Pancreas (tissue), 10 donors: ENCODE data around the gene DUOXA1. TPM values are rescaled to one million over a fixed set of nuclear protein-coding genes. Genes with fewer than 3 reads are reported as not detected.

Experiments
- ATAC-seq, 4 donors: fragments of 200-7000 bp; cut with Tn5 transposase; one replicate each; pipeline versions ENCODE4 v1.8.0 to v1.9.1; 2020; ENCODE audit warnings: mild to moderate bottlenecking in 4 of 4, moderate library complexity in 4 of 4
- DNase-seq, 6 donors: peaks; one replicate each; pipeline ENCODE4 v3.0.0-alpha.2; 2020
- FAIRE-seq: peaks from 2 replicates; lab custom pipeline; 2012; peaks lifted over from hg19 to GRCh38; lab: Jason Lieb, UNC
- H3K27ac ChIP-seq, 4 donors: fragments of 200-600 bp; sonication (generic); 1 replicate in 3 of 4; 2 replicates in 1 of 4; pipeline versions ENCODE4 v1.5.0 to v1.8.0; 2020
- H3K27me3 ChIP-seq, 4 donors: fragments of 200-600 bp; one replicate each; pipeline ENCODE4 v1.8.0; 2021
- H3K36me3 ChIP-seq, 3 donors: fragments of 200-600 bp; sonication (generic) in 1 of 3; one replicate each; pipeline versions ENCODE4 v1.5.0 to v1.8.0; 2020 to 2021
- H3K4me1 ChIP-seq, 3 donors: fragments of 200-600 bp; one replicate each; pipeline ENCODE4 v1.8.0; 2021
- H3K4me3 ChIP-seq, 4 donors: fragments of 200-600 bp; sonication (generic) in 2 of 4; one replicate each; pipeline versions ENCODE4 v1.5.0 to v1.8.0; 2020 to 2021
- H3K9me3 ChIP-seq, 4 donors: fragments of 200-600 bp; one replicate each; pipeline ENCODE4 v1.8.0; 2021
- WGBS, 2 donors: extraction: QIAGEN DNeasy Blood & Tissue Kit; methylation state at CpG; one replicate each; pipeline ENCODE4 v1.1.7; 2013; 5-methylcytosine and 5-hydroxymethylcytosine counted together
- intact Hi-C, 3 donors: fragments of 100-400 bp; cut with DNase I; formaldehyde crosslinking; loops; one replicate each; pipeline versions ENCODE4 v1.11.1 to v1.14.2; 2022
- polyA plus RNA-seq, 2 donors: library from polyadenylated mRNA; stranded (reverse); fragments of 200-250 nt; gene quantifications; one replicate each; pipeline ENCODE4 v1.2.3, GENCODE V29; 2013
- total RNA-seq, 6 donors: library from RNA; stranded (reverse); fragmentation: NEBNext Ultra II Directional in 4 of 6; extraction: Animal tissue kit (Norgen Biotek cat#: 25700) in 4 of 6; gene quantifications; one replicate each; pipeline versions ENCODE4 v1.2.1 to v1.2.4, GENCODE V29; 2021 to 2023
- TF ChIP-seq, protein P1 (sequence below), 4 donors: fragments of 200-600 bp; sonication (generic) in 3 of 4; IDR thresholded peaks; one replicate each; pipeline versions ENCODE4 v1.5.0 to v1.8.0; 2021; ENCODE audit warnings: antibody characterized with exemption in 4 of 4
- donor health status: healthy with polysubstance abuse.
- donor health status: DM: no; HTN: no; CAD: no; lungs with moderate emphysema.
- donor health status: DM: no; HTN: no; CAD: no.
- donor health status: control.
- donor health status: control.
- donor health status: Bipolar disorder and iron deficiency.
- donor health status: DM: yes; HTN: yes; CAD: no.
- donor health status: DM: no; HTN: no; CAD: no.
- donor health status: DM: no; HTN: no; CAD: no.
- donor health status: DM: yes; HTN: yes; CAD: no.

Gene DUOXA1
- total and polyA plus RNA-seq, 8 donors = 0.11 to 0.22 (median 0.17) TPM; not detected in 3

DNA sequence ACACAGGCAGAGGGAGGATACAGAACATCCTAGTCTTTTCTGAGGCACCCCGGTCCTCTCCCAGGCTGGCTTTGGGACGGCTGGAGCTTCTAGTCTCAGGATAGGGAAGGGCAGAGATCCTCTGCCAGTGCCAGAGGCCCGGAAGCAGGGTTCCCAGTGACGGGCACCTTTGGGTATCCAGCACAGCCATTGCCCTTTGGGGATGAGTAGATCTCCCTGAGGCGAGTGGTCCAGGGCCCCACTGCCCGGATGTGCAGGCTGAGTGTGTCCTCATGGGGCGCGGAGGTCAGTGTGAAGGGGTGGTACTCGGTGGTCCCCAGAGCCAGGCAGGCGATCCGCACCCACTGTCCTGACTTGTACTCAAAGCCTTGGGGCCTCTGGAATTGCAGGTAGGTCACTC, 34.0 kb downstream of the DUOXA1 start:
- Histone ChIP-seq H3K36me3 (no peaks in the 10 kb centered on the region), H3K4me1 (no peaks in the 10 kb centered on the region), H3K9me3 (no peaks in the 10 kb centered on the region), H3K27me3 (no peaks in the 10 kb centered on the region), H3K27ac (no peak overlapping the region), H3K4me3 (no peak overlapping the region)
- intact Hi-C loops = no loop called here
- DNase-seq (no peak), ATAC-seq (no peak), FAIRE-seq (no peak)
- TF ChIP-seq, protein P1, sequence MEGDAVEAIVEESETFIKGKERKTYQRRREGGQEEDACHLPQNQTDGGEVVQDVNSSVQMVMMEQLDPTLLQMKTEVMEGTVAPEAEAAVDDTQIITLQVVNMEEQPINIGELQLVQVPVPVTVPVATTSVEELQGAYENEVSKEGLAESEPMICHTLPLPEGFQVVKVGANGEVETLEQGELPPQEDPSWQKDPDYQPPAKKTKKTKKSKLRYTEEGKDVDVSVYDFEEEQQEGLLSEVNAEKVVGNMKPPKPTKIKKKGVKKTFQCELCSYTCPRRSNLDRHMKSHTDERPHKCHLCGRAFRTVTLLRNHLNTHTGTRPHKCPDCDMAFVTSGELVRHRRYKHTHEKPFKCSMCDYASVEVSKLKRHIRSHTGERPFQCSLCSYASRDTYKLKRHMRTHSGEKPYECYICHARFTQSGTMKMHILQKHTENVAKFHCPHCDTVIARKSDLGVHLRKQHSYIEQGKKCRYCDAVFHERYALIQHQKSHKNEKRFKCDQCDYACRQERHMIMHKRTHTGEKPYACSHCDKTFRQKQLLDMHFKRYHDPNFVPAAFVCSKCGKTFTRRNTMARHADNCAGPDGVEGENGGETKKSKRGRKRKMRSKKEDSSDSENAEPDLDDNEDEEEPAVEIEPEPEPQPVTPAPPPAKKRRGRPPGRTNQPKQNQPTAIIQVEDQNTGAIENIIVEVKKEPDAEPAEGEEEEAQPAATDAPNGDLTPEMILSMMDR (IDR thresholded peaks at IDR 0.05) = no peak
- 84 to 92% methylated on average over 11 of the region's 11 CpGs for WGBS, 2 donors

DNA sequence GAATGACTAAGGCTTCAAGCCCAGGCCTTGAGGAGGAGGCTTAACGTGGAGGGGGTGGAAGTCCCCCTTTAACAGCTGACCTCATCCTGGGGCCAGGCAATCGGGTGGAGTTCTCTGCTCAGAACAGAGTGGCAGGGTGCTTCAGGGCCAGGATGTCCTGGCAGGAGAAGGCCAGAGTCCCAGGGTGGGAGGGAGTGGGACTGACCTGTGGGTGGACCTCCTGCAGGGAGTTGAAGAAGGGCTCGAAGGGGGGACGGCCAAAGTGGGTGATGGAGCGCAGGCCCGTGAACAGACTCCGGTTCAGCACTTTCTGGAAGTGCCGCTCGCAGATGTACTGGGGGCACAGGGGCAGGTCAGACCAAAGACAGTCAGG, 35.3 kb downstream of the DUOXA1 start:
- Histone ChIP-seq H3K36me3 (no peaks in the 10 kb centered on the region), H3K27me3 (no peaks in the 10 kb centered on the region), H3K9me3 (no peaks in the 10 kb centered on the region), H3K27ac (no peak overlapping the region), H3K4me1 (no peaks in the 10 kb centered on the region), H3K4me3 (no peak overlapping the region)
- FAIRE-seq (no peak), ATAC-seq (peak in 1 of 4 donors; percentile 61), DNase-seq (peak in 1 of 6 donors; percentile 41)
- TF ChIP-seq, protein P1 (IDR thresholded peaks at IDR 0.05) = no peak
- intact Hi-C loops = no loop called here
- WGBS, 2 donors = 79 to 81% methylated on average over 9 of the region's 9 CpGs

DNA sequence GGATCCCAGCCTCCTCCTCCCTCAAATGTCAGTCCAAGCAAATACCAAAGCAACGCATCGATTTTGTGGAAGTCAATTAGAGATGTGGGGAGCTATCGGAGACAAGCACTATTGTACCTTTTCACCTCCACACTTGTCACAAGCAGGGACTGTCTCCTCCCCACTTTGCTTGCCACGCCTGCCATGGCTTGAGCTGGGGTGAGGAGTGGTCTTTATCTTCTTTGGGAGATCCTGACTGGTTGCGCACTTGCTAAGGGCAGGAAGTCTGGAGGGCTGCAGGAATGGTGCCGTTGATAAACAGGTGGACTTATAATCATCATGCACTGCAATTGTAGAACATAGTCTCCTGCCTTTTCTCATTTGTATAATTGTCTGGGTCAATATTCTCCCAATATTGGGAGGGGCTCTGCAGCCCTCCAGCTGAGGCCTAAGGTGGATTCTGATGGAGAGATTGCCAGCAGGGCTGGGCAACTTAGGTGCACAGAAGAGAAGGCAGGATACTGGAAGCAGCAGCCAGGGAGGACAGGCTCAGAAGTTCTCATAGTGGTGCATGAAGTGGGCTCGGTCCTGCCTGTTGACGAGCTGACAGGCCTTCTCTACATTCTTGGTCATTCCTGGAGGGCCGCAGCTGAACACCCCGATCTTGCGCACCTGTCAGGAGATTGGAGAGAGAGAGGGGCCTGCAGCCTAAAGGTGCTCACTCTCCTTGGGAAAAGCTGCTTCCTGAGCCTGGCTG, 35.9 kb downstream of the DUOXA1 start:
- TF ChIP-seq, protein P1 (IDR thresholded peaks at IDR 0.05) = no peak
- 88 to 90% methylated on average over 11 of the region's 11 CpGs for WGBS, 2 donors
- H3K27me3 ChIP-seq = no peaks in the 10 kb centered on the region
- H3K4me3 ChIP-seq = no peak overlapping the region
- DNase-seq = peak in 1 of 6 donors; percentile 21
- H3K9me3 ChIP-seq = no peaks in the 10 kb centered on the region
- no peak overlapping the region for H3K27ac ChIP-seq
- no peak for FAIRE-seq
- intact Hi-C loops = no loop called here
- no peaks in the 10 kb centered on the region for H3K4me1 ChIP-seq
- H3K36me3 ChIP-seq = no peaks in the 10 kb centered on the region
- ATAC-seq = no peak

DNA sequence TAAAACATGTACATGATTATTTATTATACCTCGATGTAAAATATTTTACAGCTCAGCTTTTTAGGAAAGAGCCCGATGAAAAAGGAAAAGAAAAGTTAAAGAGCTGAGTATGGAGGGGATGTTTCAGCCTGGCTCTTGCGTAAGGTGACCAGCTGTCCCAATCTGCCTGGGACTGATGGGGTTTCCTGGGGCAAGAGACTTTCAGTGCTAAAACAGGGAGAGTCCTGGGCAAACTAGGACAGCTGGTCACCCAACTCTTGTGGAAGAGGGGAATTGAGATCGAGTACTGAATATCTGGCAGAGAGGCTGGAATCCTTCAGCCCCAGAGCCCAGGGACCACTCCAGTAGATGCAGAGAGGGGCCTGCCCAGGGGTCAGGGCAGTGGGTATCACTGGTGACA, 36.7 kb downstream of the DUOXA1 start:
- no peaks in the 10 kb centered on the region for H3K9me3 ChIP-seq
- no peaks in the 10 kb centered on the region for H3K36me3 ChIP-seq
- 87 to 90% methylated on average over 4 of the region's 4 CpGs for WGBS, 2 donors
- FAIRE-seq (no peak), ATAC-seq (no peak), DNase-seq (no peak)
- H3K4me3 ChIP-seq = no peak overlapping the region
- no peak overlapping the region for H3K27ac ChIP-seq
- intact Hi-C loops = no loop called here
- no peaks in the 10 kb centered on the region for H3K4me1 ChIP-seq
- H3K27me3 ChIP-seq = no peaks in the 10 kb centered on the region
- TF ChIP-seq, protein P1 (IDR thresholded peaks at IDR 0.05) = no peak

DNA sequence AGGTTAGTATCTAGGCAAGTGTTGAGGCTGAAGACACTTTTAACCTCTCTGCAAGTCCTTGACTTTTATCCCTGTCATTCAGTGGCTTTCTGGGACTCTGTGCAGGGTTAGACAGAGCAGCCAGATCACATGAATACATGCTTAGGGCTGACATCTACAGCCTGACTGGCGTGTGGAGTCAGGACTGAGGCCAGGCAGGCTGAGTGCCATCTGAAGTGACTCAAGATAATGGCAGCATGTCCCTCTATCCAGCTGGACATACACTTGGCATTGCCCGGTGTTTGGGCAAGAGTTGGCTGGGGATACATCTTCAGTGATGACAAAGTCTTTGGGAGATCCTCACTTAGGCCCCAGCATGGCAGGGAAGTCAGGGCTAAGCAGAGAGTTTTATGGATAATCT, 38.1 kb downstream of the DUOXA1 start:
- Histone ChIP-seq H3K4me1 (no peaks in the 10 kb centered on the region), H3K27me3 (no peaks in the 10 kb centered on the region), H3K27ac (no peak overlapping the region), H3K9me3 (no peaks in the 10 kb centered on the region), H3K4me3 (no peak overlapping the region), H3K36me3 (no peaks in the 10 kb centered on the region)
- ATAC-seq (no peak), FAIRE-seq (no peak), DNase-seq (no peak)
- 85 to 88% methylated on average over 2 of the region's 2 CpGs for WGBS, 2 donors
- intact Hi-C loops = no loop called here
- TF ChIP-seq, protein P1 (IDR thresholded peaks at IDR 0.05) = no peak
